Measurements from ENCODE around the gene ERICH3.

The ERICH3 gene

GRCh38 chr1:74618974-74619373 is 54.6 kb downstream of the ERICH3 start:
- Histone ChIP-seq H3K36me3 (ENCODE audit: control insufficient read depth, insufficient read depth, low read length) (no peaks in the 10 kb centered on the region), H3K27me3 (replicated peaks; ENCODE audit: control insufficient read depth, insufficient read depth, low read length) (no peaks in the 10 kb centered on the region), H3K4me3 (replicated peaks; ENCODE audit: low read depth, low read length) (no peak overlapping the region)
- DNase-seq (ENCODE audit: extremely low read depth, insufficient read length), result no peak
- no peak for TF ChIP-seq CTCF (IDR thresholded peaks at IDR 0.05; ENCODE audit: insufficient read depth, low read length, poor library complexity, severe bottlenecking)

- Histone ChIP-seq H3K36me3 (ENCODE audit: control insufficient read depth, insufficient read depth, low read length) (no peaks in the 10 kb centered on the region), H3K27me3 (replicated peaks; ENCODE audit: control insufficient read depth, insufficient read depth, low read length) (no peaks in the 10 kb centered on the region; the same call in 1 of the 2 replicates), H3K4me3 (replicated peaks; ENCODE audit: low read depth, low read length) (no peak overlapping the region)
- no peak for TF ChIP-seq CTCF (IDR thresholded peaks at IDR 0.05; ENCODE audit: insufficient read depth, low read length, poor library complexity, severe bottlenecking)
- DNase-seq (ENCODE audit: extremely low read depth, insufficient read length), result no peak
These were observed 59.7 kb downstream of the ERICH3 start for GRCh38 chr1:74613894-74614293.

- TF ChIP-seq CTCF (IDR thresholded peaks at IDR 0.05; ENCODE audit: insufficient read depth, low read length, poor library complexity, severe bottlenecking), result no peak
- H3K27me3 ChIP-seq (replicated peaks; ENCODE audit: control insufficient read depth, insufficient read depth, low read length), result no peaks in the 10 kb centered on the region; the same call in 1 of the 2 replicates
- DNase-seq (ENCODE audit: extremely low read depth, insufficient read length), result no peak
- H3K4me3 ChIP-seq (replicated peaks; ENCODE audit: low read depth, low read length), result no peak overlapping the region
- H3K36me3 ChIP-seq (ENCODE audit: control insufficient read depth, insufficient read depth, low read length), result no peaks in the 10 kb centered on the region
These were observed 61.7 kb downstream of the ERICH3 start for GRCh38 chr1:74611887-74612286.

- TF ChIP-seq CTCF (IDR thresholded peaks at IDR 0.05; ENCODE audit: insufficient read depth, low read length, poor library complexity, severe bottlenecking), result no peak
- Histone ChIP-seq H3K4me3 (replicated peaks; ENCODE audit: low read depth, low read length) (no peak overlapping the region), H3K27me3 (replicated peaks; ENCODE audit: control insufficient read depth, insufficient read depth, low read length) (no peaks in the 10 kb centered on the region; the same call in 1 of the 2 replicates), H3K36me3 (ENCODE audit: control insufficient read depth, insufficient read depth, low read length) (no peaks in the 10 kb centered on the region)
- DNase-seq (ENCODE audit: extremely low read depth, insufficient read length), result no peak
These were observed 62.6 kb downstream of the ERICH3 start for GRCh38 chr1:74610961-74611360.

GRCh38 chr1:74609810-74610371 is 63.7 kb downstream of the ERICH3 start:
- TF ChIP-seq CTCF (IDR thresholded peaks at IDR 0.05; ENCODE audit: insufficient read depth, low read length, poor library complexity, severe bottlenecking), result no peak
- no peaks in the 10 kb centered on the region; the same call in 1 of the 2 replicates for H3K27me3 ChIP-seq (replicated peaks; ENCODE audit: control insufficient read depth, insufficient read depth, low read length)
- no peak for DNase-seq (ENCODE audit: extremely low read depth, insufficient read length)
- H3K4me3 ChIP-seq (replicated peaks; ENCODE audit: low read depth, low read length), result no peak overlapping the region
- no peaks in the 10 kb centered on the region for H3K36me3 ChIP-seq (ENCODE audit: control insufficient read depth, insufficient read depth, low read length)

GRCh38 chr1:74596717-74597116 is 76.9 kb downstream of the ERICH3 start:
- Histone ChIP-seq H3K27me3 (replicated peaks; ENCODE audit: control insufficient read depth, insufficient read depth, low read length) (no peaks in the 10 kb centered on the region; the same call in 1 of the 2 replicates), H3K36me3 (ENCODE audit: control insufficient read depth, insufficient read depth, low read length) (no peaks in the 10 kb centered on the region), H3K4me3 (replicated peaks; ENCODE audit: low read depth, low read length) (no peak overlapping the region)
- TF ChIP-seq CTCF (IDR thresholded peaks at IDR 0.05; ENCODE audit: insufficient read depth, low read length, poor library complexity, severe bottlenecking), result no peak
- no peak for DNase-seq (ENCODE audit: extremely low read depth, insufficient read length)
